Kidney capillary endothelial cell (primary cell): ENCODE measurements around the gene LGALS3BP.

ENCODE experiments used
- DNase-seq: peaks from one replicate; pipeline ENCODE4 v3.0.0-alpha.2; 2018; ENCODE audit warnings: low spot score

Gene LGALS3BP

GRCh38 chr17:78981010-78981888, 1.5 kb upstream of the LGALS3BP start:
- DNase-seq = no peak

DNA sequence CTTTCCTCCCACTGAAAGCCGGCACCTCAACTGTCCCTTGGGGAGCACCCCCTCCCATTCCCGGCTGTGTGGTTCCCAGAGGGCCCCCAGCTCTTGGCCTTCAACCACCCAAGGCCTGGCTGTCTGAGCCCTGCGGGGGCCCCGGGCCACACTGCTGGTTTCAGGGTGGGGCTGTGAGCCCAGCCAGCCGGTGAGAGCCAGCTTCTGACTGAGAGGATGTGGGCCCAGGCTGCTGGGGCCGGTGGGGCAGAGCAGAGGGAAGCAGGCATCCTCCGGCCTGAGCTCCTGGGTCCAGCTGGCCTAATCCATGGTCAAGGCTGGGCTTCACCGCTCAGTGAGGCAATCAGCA, 875 bp upstream of the LGALS3BP start:
- DNase-seq = no peak

DNA sequence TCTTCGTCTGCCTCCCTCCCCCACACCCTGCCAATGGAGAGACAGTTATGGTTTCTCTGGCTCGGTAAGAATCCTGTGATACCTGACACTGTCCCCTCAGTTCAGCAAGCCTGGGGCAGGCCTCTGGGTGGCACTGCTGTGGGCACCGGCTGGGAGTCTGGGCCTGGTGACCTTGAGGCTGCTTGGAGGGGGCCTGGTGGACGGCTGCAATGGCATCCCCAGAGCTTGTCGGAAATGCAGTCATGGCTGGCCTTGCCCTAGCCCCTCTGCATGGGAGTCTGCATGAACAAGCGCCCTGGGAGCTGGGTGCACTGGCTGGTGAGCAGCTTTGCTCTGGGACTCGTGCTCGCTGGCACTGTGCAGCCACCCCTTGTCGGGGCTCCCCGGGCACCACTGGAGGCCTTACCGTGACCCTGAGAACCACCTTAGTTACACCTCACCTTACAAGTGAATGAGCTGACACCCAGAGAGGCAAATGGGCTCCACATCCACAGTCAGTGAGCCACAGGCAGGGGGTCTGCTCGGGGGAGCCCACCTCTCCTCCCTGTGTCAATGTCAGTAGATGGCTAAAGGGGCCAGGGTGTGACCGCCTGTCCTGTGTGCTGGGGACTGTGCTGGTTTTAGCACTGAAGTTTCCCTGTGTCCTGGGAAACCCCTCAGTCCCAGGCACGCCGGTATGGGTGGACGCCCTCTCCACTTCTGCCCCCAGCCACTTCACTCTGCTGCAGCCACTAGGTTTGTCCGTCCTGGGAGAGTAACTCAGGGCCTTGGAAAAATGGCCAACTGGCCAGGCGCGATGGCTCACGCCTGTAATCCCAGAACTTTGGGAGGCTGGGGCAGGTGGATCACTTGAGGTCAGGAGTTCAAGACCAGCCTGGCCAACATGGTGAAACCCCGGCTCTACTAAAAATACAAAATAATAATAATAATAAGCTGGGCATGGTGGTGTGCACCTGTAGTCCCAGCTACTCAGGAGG, 1.4 kb downstream of the LGALS3BP start:
- DNase-seq = no peak

- no peak for DNase-seq
Observed at GRCh38 chr17:78977681-78977943, 2.1 kb downstream of the LGALS3BP start.

DNA sequence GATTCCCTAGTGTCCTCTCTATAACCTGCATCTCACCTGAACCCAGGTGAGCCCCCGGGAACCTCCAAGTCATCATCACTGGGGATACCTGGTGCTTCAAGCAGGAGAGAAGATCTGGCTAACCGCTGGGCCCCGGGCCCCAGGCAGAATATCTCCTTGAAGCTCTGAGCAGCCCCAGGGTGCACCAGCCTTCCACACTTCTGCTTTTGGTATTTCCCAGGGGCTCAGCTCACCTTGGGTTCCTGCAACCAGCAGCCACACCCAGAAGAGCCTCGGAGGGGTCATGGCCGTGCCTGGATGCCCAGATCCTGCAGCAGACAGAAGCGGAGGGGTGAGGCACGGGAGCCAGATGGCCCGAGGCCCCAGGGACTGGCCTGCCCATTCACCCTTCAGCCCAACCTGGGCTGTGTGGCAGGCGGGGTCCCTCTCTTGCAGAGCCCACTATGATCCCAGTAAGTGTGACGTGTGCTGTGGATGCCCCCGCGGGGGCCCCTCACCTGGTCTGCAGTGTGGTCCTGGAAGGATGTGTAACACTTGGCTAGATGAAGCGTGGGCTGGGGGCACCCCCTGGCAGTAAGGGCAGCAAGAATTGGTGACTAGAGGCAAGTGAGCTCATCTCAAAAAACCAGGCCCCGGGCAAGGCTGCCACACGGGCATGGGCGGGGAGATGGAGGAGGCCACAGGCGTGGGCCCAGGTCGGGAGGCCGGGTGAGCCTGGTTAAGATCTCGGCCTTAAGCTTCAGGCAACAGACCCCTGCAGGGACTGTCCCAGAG, 2.6 kb downstream of the LGALS3BP start:
- no peak for DNase-seq

DNA sequence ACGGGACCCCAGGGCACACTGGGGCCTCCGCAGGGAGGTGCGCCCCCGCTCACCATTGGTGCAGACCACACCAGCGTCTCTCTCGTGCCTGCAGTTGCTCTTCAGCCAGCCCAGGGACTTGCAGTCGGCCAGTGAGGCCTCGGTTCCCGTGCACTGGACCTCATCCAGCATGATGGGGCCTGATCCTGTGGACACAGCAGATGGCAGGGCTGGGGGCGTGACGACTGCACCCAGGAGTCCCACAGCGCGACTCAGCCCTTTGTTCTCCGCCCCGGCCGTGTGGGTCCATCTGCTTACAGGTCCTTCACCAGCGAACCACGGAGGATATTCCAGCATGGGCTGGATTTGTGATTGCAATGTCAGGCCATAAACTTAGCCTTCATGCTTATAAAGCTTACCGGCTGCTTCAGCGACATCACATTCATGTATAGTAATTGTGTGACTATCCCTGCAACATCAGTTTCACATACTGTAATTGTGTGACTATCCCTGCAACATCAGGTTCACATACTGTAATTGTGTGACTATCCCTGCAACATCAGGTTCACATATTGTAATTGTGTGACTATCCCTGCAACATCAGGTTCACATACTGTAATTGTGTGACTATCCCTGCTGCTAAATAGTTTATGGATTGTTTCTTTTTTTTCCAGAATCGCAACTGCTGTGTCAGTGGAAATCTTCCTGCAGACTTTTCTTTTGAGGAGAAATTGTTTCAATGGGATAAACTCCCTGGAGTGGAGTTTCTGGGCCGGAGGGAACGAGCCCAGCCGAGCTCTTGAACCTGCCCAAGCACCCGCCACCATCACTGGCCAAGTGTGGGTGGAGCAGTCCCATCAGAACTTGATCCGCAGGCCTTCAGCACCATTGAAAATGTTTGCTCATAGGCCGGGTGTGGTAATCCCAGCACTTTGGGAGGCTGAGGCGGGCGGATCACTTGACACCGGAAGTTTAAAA, 4.8 kb downstream of the LGALS3BP start:
- no peak for DNase-seq

DNA sequence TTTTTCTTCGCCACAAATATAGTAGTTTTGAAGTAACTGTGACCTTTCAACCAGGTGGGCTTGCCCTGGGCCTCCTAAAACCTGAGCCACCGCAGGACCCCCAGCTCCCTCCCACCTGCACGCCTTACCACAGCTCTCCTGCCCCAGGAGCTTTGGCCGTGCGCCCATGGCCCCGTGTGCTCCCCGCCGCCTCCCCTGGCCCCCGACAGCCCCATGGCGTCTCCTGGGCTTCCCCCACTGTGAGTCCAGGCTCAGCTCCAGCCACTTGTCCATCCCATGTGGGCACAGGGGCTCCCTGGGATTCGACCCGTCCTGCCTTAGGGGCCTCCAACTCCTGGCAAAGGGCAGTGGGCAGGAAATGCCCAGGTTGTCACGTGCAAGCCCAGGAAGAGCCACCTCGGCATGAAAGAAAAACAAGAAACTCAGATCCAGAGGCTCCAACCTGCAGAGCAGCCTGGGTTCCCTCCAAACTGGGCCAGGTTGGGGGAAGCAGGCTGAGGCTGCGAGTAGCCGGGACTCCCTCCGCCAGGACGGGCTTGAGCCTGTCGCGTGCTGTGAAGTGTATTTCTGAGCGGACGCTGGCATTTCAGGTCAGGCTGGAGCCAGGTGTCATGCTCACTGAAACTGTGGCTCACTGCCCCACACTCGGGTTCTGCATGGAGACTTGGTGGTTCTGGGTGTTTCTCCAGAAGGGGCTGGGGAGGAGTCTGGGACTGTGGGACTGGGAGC, 5.8 kb downstream of the LGALS3BP start:
- no peak for DNase-seq

DNA sequence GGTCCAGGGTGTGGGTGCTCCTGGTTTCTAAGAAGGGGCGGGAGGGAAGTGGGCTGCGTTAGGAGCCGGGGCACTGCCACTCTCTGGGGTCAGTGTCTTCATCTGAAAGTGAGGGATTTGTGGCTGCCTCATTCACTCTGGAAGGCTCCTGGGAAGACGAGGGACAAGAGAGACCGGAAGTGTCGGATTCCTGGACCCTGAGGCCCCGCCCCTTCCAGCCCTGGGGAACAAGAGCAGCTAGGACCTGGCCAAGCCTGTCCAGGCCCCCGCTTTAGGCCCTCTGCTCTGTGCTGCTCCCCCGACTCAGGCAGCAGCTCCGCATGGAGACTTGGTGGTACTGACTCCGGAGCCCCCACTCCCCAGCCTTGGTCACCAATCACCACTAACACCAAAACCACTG, 6.5 kb downstream of the LGALS3BP start:
- DNase-seq = no peak

DNA sequence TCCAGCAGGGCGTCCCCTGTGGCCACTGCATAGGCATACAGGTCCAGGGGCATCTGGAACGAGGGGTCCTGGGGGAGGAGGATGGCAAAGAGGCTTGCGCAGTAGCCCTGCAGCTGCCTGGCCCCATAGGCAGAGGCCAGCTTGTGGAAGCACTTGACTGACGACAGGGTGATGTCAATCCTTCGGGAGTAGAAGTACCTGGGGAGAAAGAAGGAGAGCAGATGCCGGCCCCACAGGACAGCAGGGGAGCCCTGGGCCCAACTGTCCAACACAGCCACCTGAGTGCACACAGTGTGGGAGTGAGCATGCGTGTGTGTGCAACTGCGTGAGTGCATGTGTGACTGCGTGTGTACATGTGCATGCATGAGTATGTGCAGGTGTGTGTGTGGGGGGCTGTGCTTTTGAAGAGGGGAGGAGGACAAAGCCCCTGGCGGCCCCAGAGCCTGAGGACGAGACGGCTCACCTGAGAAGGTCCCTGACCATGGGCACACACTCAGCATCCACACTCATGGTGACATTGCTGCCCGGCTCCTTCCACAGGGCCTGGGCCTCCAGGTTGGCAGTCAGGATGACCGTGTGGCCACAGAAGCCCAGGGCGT, 7.1 kb downstream of the LGALS3BP start:
- no peak for DNase-seq

GRCh38 chr17:78971756-78972506, 7.8 kb downstream of the LGALS3BP start:
- no peak for DNase-seq

- DNase-seq = peak; percentile 55
Observed at GRCh38 chr17:78970834-78971755, 8.6 kb downstream of the LGALS3BP start.

GRCh38 chr17:78969865-78970264, 9.9 kb downstream of the LGALS3BP start:
- no peak for DNase-seq

DNA sequence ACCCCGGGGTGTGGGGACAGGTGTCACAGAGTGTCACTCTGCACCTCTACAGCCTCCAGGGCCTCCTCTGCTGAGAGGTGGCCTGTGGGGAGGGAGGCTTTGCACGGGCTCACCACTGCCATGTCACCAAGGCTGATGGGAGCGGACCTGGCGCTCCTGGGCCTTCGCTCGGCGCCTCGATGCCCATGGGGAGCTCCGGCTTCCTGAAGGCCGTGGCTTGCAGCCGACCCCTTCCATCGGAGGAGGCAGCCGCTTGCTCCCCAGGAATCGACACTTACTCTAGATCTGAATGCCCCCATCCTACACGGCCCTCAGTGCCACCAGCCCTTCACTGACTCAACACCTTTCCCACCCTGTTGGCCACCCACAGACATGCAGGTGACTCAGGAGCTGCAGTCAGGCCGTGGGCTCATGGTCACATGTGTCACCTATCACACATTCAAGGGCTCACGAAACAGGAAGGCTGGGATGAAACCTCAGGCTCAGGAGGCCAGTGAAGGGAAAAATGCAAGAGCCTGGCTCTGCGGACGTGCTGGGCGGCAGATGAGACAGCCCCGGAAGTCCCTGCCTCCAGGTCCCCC, 11.9 kb downstream of the LGALS3BP start:
- no peak for DNase-seq

DNA sequence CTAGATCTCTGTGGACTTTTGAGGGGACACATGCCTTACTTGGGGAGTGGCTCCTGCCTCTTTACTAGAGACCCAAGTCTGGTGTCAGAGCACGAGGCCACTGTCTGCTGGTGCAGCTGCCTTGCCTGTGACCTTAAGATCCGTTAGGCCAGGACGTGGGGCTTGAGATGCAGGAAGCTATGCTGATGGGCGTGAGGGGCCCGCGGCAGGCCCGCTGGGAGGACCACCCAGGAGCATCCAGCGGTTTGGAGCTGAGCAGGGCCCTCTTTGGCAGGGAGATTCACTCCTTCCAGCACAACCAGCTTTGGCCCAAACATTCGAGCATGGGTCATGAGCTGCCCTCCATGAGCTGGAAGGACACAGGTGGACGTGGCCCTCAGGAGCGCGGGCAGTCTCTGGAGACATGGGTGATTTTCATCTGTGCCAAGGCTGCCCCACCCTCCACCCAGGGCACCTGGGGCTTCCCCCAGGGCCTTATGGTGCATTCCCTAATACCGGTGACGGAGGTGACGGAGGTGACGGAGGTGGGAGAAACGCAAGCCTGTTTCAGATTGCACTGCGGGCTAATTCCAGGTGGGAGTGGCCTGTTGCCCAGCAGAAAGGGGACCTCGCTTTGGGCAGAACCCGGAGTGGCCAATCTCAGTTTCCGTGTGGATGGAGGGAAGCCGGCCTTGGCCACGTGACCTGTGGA, 12.7 kb downstream of the LGALS3BP start:
- no peak for DNase-seq

DNA sequence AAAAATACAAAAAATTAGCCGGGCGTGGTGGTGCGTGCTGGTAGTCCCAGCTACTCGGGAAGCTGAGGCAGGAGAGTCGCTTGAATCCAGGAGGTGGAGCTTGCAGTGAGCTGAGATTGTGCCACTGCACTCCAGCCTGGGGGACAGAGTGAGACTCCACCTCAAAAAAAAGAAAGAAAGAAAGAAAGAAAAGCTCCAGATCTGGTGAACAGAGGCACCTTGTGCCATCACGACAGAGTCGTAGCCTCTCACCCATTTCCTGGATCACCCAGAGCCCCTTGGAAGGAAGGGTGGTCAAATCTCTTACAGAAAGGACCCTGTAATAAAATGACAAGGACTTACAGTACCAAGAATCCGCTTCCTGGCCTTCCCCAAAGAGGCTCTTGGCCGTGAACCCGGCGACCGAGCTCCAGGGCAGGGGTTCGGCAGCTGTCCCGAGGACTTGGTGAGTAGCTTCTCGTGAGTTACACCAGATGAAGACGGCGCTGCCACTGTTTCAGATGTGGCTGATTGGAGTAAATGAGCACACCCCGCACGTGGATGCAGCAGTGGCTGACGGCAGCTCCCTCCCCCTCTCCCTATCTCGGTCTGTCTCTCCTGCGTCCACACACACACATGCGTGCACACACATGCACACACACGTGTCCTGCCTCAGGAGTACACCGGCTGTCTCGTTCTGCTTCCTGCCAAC, 13.5 kb downstream of the LGALS3BP start:
- DNase-seq = no peak

- DNase-seq = no peak
Observed at GRCh38 chr17:78965491-78965924, 14.2 kb downstream of the LGALS3BP start.

DNA sequence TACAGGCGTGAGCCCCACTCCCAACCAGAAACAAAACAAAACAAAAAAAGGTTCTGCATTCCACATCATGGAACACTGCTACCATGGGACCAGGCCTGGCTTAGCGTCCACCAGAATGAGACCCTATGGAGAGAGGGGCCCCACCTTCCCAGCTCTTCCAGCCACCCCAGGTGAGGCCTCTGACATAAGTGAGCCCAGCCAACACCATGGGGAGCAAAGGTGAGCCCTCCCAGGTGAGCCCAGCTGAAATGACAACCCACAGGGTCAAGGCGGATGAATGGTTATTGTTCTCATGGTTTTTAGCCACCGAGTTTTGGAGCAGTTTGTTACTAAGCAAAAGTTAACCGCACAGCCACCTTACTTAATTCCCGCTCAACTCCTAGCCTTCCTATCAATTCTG, 16.3 kb downstream of the LGALS3BP start:
- no peak for DNase-seq
